GM12878 (cell line): ENCODE results near the gene SMARCA4. TPM values are rescaled to one million over a fixed set of nuclear protein-coding genes. Genes with fewer than 3 reads are reported as not detected.

Experiments used
- ATAC-seq: fragments of 200-7000 bp; cut with Tn5 transposase; 3 replicates; pipeline ENCODE4 v1.9.1; 2020; ENCODE audit warnings: mild to moderate bottlenecking, moderate library complexity
- BruUV-seq: library from RNA; stranded (reverse); fragments of 400-500 nt; replicated peaks from 2 replicates; lab custom pipeline; 2021; lab: Mats Ljungman, UMichigan
- CTCF ChIA-PET: fragments of 300-600 bp; sonication (Branson Sonifier 250); formaldehyde crosslinking; extraction: SDS; loops from one replicate; lab custom pipeline; 2021; ENCODE audit warnings: inconsistent platforms; lab: Yijun Ruan, JAX
- POLR2A ChIA-PET: fragments of 350-600 bp; formaldehyde crosslinking; extraction: SDS; loops from one replicate; lab custom pipeline; 2021; ENCODE audit warnings: inconsistent platforms; lab: Charles Lee
- RAD21 ChIA-PET: fragments of 300-600 bp; sonication (Branson Sonifier 250); formaldehyde crosslinking; loops from one replicate; lab custom pipeline; 2023; ENCODE audit warnings: antibody characterized with exemption; ENCODE audit not compliant: unreplicated experiment; lab: Charles Lee
- SMC1A ChIA-PET: fragments of 300-600 bp; sonication (Branson Sonifier 250); formaldehyde crosslinking; loops from one replicate; lab custom pipeline; 2023; ENCODE audit not compliant: unreplicated experiment, uncharacterized antibody; lab: Charles Lee
- DNase-seq: peaks from one replicate; pipeline ENCODE4 v3.0.0-alpha.2; 2011; ENCODE audit warnings: low read depth, low spot score
- FAIRE-seq: peaks from 3 replicates; lab custom pipeline; 2011; peaks lifted over from hg19 to GRCh38; lab: Jason Lieb, UNC
- H2AFZ ChIP-seq: 2 replicates; pipeline ENCODE4 v1.6.0; 2011; ENCODE audit warnings: low read depth, low read length, control low read depth; ENCODE audit not compliant: control insufficient read depth
- H3K27ac ChIP-seq: 2 replicates; pipeline ENCODE4 v1.5.1; 2011; ENCODE audit warnings: control low read depth; ENCODE audit not compliant: control insufficient read depth, insufficient read depth
- H3K27me3 ChIP-seq, 2 experiments: replicated peaks in 1 of 2; 2 replicates each; pipeline versions ENCODE4 v1.6.0 to v1.6.1; 2011; ENCODE audit warnings: low read length in 1 of 2; ENCODE audit not compliant: control insufficient read depth in 2 of 2, insufficient read depth in 2 of 2
- H3K36me3 ChIP-seq, 2 experiments: 2 replicates each; pipeline ENCODE4 v1.5.1; 2011; ENCODE audit warnings: low read length in 1 of 2; ENCODE audit not compliant: control insufficient read depth in 2 of 2, insufficient read depth in 2 of 2
- H3K4me1 ChIP-seq: 2 replicates; pipeline ENCODE4 v1.6.1; 2011; ENCODE audit warnings: mild to moderate bottlenecking, low read length, moderate library complexity, mixed read lengths; ENCODE audit not compliant: control insufficient read depth, insufficient read depth
- H3K4me2 ChIP-seq: 2 replicates; pipeline ENCODE4 v1.6.0; 2011; ENCODE audit warnings: control low read depth; ENCODE audit not compliant: control insufficient read depth, insufficient read depth
- H3K4me3 ChIP-seq: fragments of 200-600 bp; sonication (generic); 2 replicates; pipeline ENCODE4 v1.5.1; 2016
- H3K79me2 ChIP-seq: 2 replicates; pipeline ENCODE4 v1.6.0; 2011; ENCODE audit warnings: low read length; ENCODE audit not compliant: control insufficient read depth, insufficient read depth
- H3K9ac ChIP-seq: 2 replicates; pipeline ENCODE4 v1.8.0; 2011; ENCODE audit warnings: low read length, control low read depth, mixed read lengths; ENCODE audit not compliant: control insufficient read depth, insufficient read depth
- H3K9me3 ChIP-seq: replicated peaks from 3 replicates; pipeline ENCODE4 v1.5.1; 2011; ENCODE audit warnings: mild to moderate bottlenecking, low read length; ENCODE audit not compliant: control insufficient read depth, insufficient read depth
- H4K20me1 ChIP-seq: 2 replicates; pipeline ENCODE4 v1.6.0; 2011; ENCODE audit not compliant: control insufficient read depth, insufficient read depth
- CBFB ChIP-seq: IDR thresholded peaks from 2 replicates; pipeline ENCODE4 v1.6.1; 2016; ENCODE audit warnings: antibody characterized with exemption, low read depth
- CBX3 ChIP-seq: fragments of 200-600 bp; sonication (generic); IDR thresholded peaks from 2 replicates; pipeline ENCODE4 v1.6.1; 2016; ENCODE audit warnings: low read depth, borderline replicate concordance
- CBX5 ChIP-seq: sonication (generic); IDR thresholded peaks from 2 replicates; pipeline ENCODE4 v1.6.1; 2016; ENCODE audit warnings: low read depth, moderate library complexity, mild to moderate bottlenecking, inconsistent platforms
- CHD4 ChIP-seq: fragments of 200-600 bp; sonication (generic); IDR thresholded peaks from 2 replicates; pipeline ENCODE4 v1.6.1; 2016; ENCODE audit warnings: mild to moderate bottlenecking
- EP300 ChIP-seq, 2 experiments: fragments of 150-350 bp in 1 of 2; IDR thresholded peaks; 2 replicates each; pipeline ENCODE4 v1.6.1; 2011 to 2012; ENCODE audit warnings: low read depth in 2 of 2, low read length in 2 of 2, borderline replicate concordance in 1 of 2, improper control_type of control experiment in 1 of 2, inconsistent platforms in 1 of 2; ENCODE audit not compliant: control insufficient read depth in 1 of 2
- HCFC1 ChIP-seq: fragments of 150-350 bp; IDR thresholded peaks from 2 replicates; pipeline ENCODE4 v1.6.1; 2014; ENCODE audit warnings: low read length
- HDGF ChIP-seq: fragments of 450-650 bp; IDR thresholded peaks from 2 replicates; pipeline ENCODE4 v1.6.1; 2016; ENCODE audit warnings: antibody characterized with exemption
- KLF5 ChIP-seq: fragments of 450-650 bp; IDR thresholded peaks from 2 replicates; pipeline ENCODE4 v1.6.1; 2014; ENCODE audit warnings: mild to moderate bottlenecking; ENCODE audit not compliant: partially characterized antibody
- RB1 ChIP-seq: fragments of 450-650 bp; formaldehyde crosslinking; IDR thresholded peaks from 2 replicates; pipeline ENCODE4 v1.6.1; 2017; ENCODE audit warnings: mild to moderate bottlenecking, borderline replicate concordance
- RELA ChIP-seq: fragments of 450-650 bp; IDR thresholded peaks from 2 replicates; pipeline ENCODE4 v1.8.0; 2014; ENCODE audit warnings: borderline replicate concordance; ENCODE audit not compliant: partially characterized antibody
- RUNX3 ChIP-seq: IDR thresholded peaks from 2 replicates; pipeline ENCODE4 v1.6.1; 2012; ENCODE audit warnings: low read length, inconsistent platforms
- SMAD1 ChIP-seq: fragments of 450-650 bp; IDR thresholded peaks from 2 replicates; pipeline ENCODE4 v1.6.1; 2018; ENCODE audit warnings: mild to moderate bottlenecking, low read depth; ENCODE audit not compliant: partially characterized antibody
- STAT1 ChIP-seq: fragments of 450-650 bp; conservative IDR thresholded peaks from 2 replicates; pipeline ENCODE4 v1.6.1; 2014; ENCODE audit warnings: antibody characterized with exemption, mild to moderate bottlenecking
- TCF12 ChIP-seq: IDR thresholded peaks from 2 replicates; pipeline ENCODE4 v1.6.1; 2011; ENCODE audit warnings: low read depth, mild to moderate bottlenecking, low read length
- ZNF24 ChIP-seq: fragments of 450-650 bp; IDR thresholded peaks from 2 replicates; pipeline ENCODE4 v1.6.1; 2017; ENCODE audit warnings: antibody characterized with exemption, mild to moderate bottlenecking
- ZNF384 ChIP-seq: IDR thresholded peaks from 2 replicates; pipeline ENCODE4 v1.6.1; 2012; ENCODE audit warnings: low read depth, mild to moderate bottlenecking, low read length, improper control_type of control experiment, borderline replicate concordance
- WGBS: methylation state at CpG from one replicate; pipeline ENCODE4 v1.1.6; 2016; ENCODE audit warnings: low lambda C conversion rate; ENCODE audit not compliant: insufficient replicate concordance, insufficient coverage; ENCODE audit errors: missing lambda C conversion rate; 5-methylcytosine and 5-hydroxymethylcytosine counted together
- in situ Hi-C: fragments of 300-500 bp; cut with MboI; formaldehyde crosslinking; loops from 9 replicates; pipeline ENCODE4 v1.14.3; 2018; ENCODE audit warnings: mixed read lengths
- intact Hi-C: fragments of 100-400 bp; cut with micrococcal nuclease; formaldehyde crosslinking; loops from one replicate; pipeline ENCODE4 v1.14.2; 2022; ENCODE audit not compliant: unreplicated experiment
- polyA plus RNA-seq, 11 experiments: library from polyadenylated mRNA; depleted of rRNA in 4 of 11; unstranded in 6 of 11; stranded (reverse) in 5 of 11; fragments of >200 nt; fragmentation: Nextera tagmentation in 4 of 11; fragmentation: Illumina TruSeq in 1 of 11; extraction: Ambion mirVana in 4 of 11; extraction: Trizol in 1 of 11; gene quantifications; 1 replicate in 1 of 11; 2 replicates in 10 of 11; pipeline versions ENCODE4 v1.2.1 to v1.2.3, GENCODE V29; 2011 to 2016; ENCODE audit warnings: inconsistent platforms in 2 of 11, missing spikeins in 2 of 11, low read depth in 1 of 11
- total RNA-seq, 4 experiments: library from RNA; depleted of rRNA in 3 of 4; stranded (reverse); fragments of >200 nt in 3 of 4; fragmentation: Illumina TruSeq in 1 of 4; extraction: Trizol in 1 of 4; gene quantifications; 2 replicates each; pipeline versions ENCODE4 v1.2.1 to v1.2.3, GENCODE V29; 2013 to 2021
- TF ChIP-seq, protein P1 (sequence below): fragments of 450-650 bp; IDR thresholded peaks from 2 replicates; pipeline ENCODE4 v1.6.1; 2017; ENCODE audit warnings: antibody characterized with exemption, mild to moderate bottlenecking, moderate library complexity
- TF ChIP-seq, protein P2 (sequence below): fragments of 450-650 bp; IDR thresholded peaks from 2 replicates; pipeline ENCODE4 v1.6.1; 2017; ENCODE audit warnings: mild to moderate bottlenecking, moderate library complexity

The SMARCA4 gene
- total and polyA plus RNA-seq, 10 of the 15 experiments (the other 5 are each of a cell fraction or from before 2014, with no cell fraction given): 22.4 to 175 (median 57.4) TPM

DNA sequence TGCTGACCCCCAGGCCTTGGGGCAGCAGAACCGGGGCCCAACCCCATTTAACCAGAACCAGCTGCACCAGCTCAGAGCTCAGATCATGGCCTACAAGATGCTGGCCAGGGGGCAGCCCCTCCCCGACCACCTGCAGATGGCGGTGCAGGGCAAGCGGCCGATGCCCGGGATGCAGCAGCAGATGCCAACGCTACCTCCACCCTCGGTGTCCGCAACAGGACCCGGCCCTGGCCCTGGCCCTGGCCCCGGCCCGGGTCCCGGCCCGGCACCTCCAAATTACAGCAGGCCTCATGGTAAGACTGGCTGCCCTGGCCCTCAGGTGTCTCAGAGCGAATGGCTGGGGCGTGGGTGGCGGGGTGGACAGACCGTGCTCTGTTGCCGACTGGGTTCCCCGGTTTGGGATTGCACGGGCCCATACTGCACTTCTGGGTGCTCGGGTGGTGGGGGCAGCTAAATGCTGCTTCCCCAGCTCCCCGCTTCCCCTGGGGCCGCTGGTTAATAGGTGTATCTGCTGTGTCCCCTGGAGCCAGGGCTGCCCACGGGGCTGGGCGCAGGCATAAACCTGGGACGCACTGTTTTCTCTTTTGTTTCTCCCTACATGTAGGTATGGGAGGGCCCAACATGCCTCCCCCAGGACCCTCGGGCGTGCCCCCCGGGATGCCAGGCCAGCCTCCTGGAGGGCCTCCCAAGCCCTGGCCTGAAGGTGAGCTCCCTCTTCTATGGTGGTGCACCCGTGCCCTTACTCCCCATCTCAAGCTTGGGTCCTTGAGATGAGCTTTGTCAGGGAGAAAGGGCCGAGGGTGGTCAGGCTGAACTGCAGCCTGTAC, 25.7 kb downstream of the SMARCA4 start:
- Histone ChIP-seq H3K9ac (no peak overlapping the region), H3K79me2 (peaks cover 13% of the 10 kb centered on the region), H3K36me3 (peaks cover 35 to 50% of the 10 kb centered on the region in 2 experiments), H3K27me3 (no peaks in the 10 kb centered on the region), H4K20me1 (no peaks in the 10 kb centered on the region; the same call in 1 of the 2 replicates), H3K27ac (no peak overlapping the region), H2AFZ (no peak overlapping the region), H3K4me2 (no peak overlapping the region)
- ChIA-PET CTCF (no interaction called here), POLR2A (no interaction called here)
- DNase-seq: no peak
- ATAC-seq: no peak
- no peak for TF ChIP-seq ZNF384
- TF ChIP-seq RELA: no peak
- TF ChIP-seq SMAD1: no peak
- TF ChIP-seq, protein P1, sequence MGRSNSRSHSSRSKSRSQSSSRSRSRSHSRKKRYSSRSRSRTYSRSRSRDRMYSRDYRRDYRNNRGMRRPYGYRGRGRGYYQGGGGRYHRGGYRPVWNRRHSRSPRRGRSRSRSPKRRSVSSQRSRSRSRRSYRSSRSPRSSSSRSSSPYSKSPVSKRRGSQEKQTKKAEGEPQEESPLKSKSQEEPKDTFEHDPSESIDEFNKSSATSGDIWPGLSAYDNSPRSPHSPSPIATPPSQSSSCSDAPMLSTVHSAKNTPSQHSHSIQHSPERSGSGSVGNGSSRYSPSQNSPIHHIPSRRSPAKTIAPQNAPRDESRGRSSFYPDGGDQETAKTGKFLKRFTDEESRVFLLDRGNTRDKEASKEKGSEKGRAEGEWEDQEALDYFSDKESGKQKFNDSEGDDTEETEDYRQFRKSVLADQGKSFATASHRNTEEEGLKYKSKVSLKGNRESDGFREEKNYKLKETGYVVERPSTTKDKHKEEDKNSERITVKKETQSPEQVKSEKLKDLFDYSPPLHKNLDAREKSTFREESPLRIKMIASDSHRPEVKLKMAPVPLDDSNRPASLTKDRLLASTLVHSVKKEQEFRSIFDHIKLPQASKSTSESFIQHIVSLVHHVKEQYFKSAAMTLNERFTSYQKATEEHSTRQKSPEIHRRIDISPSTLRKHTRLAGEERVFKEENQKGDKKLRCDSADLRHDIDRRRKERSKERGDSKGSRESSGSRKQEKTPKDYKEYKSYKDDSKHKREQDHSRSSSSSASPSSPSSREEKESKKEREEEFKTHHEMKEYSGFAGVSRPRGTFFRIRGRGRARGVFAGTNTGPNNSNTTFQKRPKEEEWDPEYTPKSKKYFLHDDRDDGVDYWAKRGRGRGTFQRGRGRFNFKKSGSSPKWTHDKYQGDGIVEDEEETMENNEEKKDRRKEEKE: no peak
- no peak for TF ChIP-seq KLF5
- TF ChIP-seq TCF12: no peak
- no peak for TF ChIP-seq RUNX3
- TF ChIP-seq ZNF24: no peak
- TF ChIP-seq CBX5: no peak
- TF ChIP-seq STAT1: no peak
- no peak for TF ChIP-seq HCFC1
- TF ChIP-seq CHD4: no peak
- TF ChIP-seq CBFB: no peak
- TF ChIP-seq HDGF: no peak
- TF ChIP-seq, protein P2, sequence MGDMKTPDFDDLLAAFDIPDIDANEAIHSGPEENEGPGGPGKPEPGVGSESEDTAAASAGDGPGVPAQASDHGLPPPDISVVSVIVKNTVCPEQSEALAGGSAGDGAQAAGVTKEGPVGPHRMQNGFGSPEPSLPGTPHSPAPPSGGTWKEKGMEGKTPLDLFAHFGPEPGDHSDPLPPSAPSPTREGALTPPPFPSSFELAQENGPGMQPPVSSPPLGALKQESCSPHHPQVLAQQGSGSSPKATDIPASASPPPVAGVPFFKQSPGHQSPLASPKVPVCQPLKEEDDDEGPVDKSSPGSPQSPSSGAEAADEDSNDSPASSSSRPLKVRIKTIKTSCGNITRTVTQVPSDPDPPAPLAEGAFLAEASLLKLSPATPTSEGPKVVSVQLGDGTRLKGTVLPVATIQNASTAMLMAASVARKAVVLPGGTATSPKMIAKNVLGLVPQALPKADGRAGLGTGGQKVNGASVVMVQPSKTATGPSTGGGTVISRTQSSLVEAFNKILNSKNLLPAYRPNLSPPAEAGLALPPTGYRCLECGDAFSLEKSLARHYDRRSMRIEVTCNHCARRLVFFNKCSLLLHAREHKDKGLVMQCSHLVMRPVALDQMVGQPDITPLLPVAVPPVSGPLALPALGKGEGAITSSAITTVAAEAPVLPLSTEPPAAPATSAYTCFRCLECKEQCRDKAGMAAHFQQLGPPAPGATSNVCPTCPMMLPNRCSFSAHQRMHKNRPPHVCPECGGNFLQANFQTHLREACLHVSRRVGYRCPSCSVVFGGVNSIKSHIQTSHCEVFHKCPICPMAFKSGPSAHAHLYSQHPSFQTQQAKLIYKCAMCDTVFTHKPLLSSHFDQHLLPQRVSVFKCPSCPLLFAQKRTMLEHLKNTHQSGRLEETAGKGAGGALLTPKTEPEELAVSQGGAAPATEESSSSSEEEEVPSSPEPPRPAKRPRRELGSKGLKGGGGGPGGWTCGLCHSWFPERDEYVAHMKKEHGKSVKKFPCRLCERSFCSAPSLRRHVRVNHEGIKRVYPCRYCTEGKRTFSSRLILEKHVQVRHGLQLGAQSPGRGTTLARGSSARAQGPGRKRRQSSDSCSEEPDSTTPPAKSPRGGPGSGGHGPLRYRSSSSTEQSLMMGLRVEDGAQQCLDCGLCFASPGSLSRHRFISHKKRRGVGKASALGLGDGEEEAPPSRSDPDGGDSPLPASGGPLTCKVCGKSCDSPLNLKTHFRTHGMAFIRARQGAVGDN: no peak
- TF ChIP-seq EP300 (IDR thresholded peaks at IDR 0.05; ENCODE audit: borderline replicate concordance in 1 of 2, control insufficient read depth in 1 of 2, low read depth in 2 of 2, low read length in 2 of 2): no peak
- TF ChIP-seq RB1: no peak
- no peak for TF ChIP-seq CBX3
- TF ChIP-seq, all 136 proteins: peak for 0
- ChIA-PET RAD21 (no interaction called here), SMC1A (no interaction called here)
- Histone ChIP-seq H3K9me3 (no peaks in the 10 kb centered on the region), H3K4me1 (no peaks in the 10 kb centered on the region), H3K4me3 (no peak overlapping the region)
- BruUV-seq: no TSS peak
- 92% methylated on average over 32 of the region's 32 CpGs for WGBS
- in situ Hi-C loops (no loop called here), intact Hi-C loops (no loop called here)
- FAIRE-seq: no peak
